ENCODE measurements around the gene QSOX1.

GRCh38 chr1:180154325-180155181 lies at the start of gene QSOX1:
- TF ChIP-seq CTCF (IDR thresholded peaks at IDR 0.05; ENCODE audit: low read depth, low read length, poor library complexity, severe bottlenecking) (no peak), EZH2phosphoT487 (IDR thresholded peaks at IDR 0.05; ENCODE audit: borderline replicate concordance, low read length) (no peak)
